HG02852 (cell line): ENCODE results near the gene NR2C2.

Experiments used
- ATAC-seq: cut with Tn5 transposase; IDR thresholded peaks from one replicate; pipeline ENCODE4 v1.9.1; 2021; ENCODE audit warnings: mild to moderate bottlenecking, moderate library complexity; ENCODE audit not compliant: unreplicated experiment

The NR2C2 gene

GRCh38 chr3:14921034-14921616 lies 26.3 kb upstream of the NR2C2 start:
- peak; percentile 84 for ATAC-seq

GRCh38 chr3:14921811-14922705 lies 25.3 kb upstream of the NR2C2 start:
- no peak for ATAC-seq

GRCh38 chr3:14922863-14923262 lies 24.5 kb upstream of the NR2C2 start:
- ATAC-seq, result no peak

GRCh38 chr3:14923476-14923875 lies 23.9 kb upstream of the NR2C2 start:
- ATAC-seq, result no peak

GRCh38 chr3:14925729-14926591 lies 21.4 kb upstream of the NR2C2 start:
- ATAC-seq, result no peak

- ATAC-seq, result no peak
These were observed 20.8 kb upstream of the NR2C2 start for GRCh38 chr3:14926592-14926991.

- no peak for ATAC-seq
These were observed 20.1 kb upstream of the NR2C2 start for GRCh38 chr3:14927308-14927707.

- no peak for ATAC-seq
These were observed 17.9 kb upstream of the NR2C2 start for GRCh38 chr3:14929310-14930074.

- ATAC-seq, result no peak
These were observed 13.5 kb upstream of the NR2C2 start for GRCh38 chr3:14933820-14934425.

GRCh38 chr3:14935592-14936345 lies 11.6 kb upstream of the NR2C2 start:
- ATAC-seq, result no peak

GRCh38 chr3:14938954-14939353 lies 8.4 kb upstream of the NR2C2 start:
- ATAC-seq, result no peak

- no peak for ATAC-seq
These were observed 5.5 kb upstream of the NR2C2 start for GRCh38 chr3:14941871-14942270.

GRCh38 chr3:14943042-14943441 lies 4.3 kb upstream of the NR2C2 start:
- ATAC-seq, result no peak

GRCh38 chr3:14946236-14946635 lies 1.1 kb upstream of the NR2C2 start:
- ATAC-seq, result no peak

GRCh38 chr3:14946739-14947099 lies 664 bp upstream of the NR2C2 start:
- no peak for ATAC-seq

- ATAC-seq, result peak; percentile 82
These were observed 664 bp downstream of the NR2C2 start for GRCh38 chr3:14947886-14948608.

GRCh38 chr3:14948609-14949038 lies 1.2 kb downstream of the NR2C2 start:
- ATAC-seq, result no peak

GRCh38 chr3:14949126-14949525 lies 1.7 kb downstream of the NR2C2 start:
- no peak for ATAC-seq

GRCh38 chr3:14950274-14950673 lies 2.9 kb downstream of the NR2C2 start:
- no peak for ATAC-seq
